H1 (cell line): ENCODE results near the gene IDH2. TPM values are rescaled to one million over a fixed set of nuclear protein-coding genes. Genes with fewer than 3 reads are reported as not detected.

Experiments used
- ASH2L ChIP-seq: fragments of 200-600, 300-600 bp; sonication (generic); IDR thresholded peaks from one replicate; pipeline ENCODE4 v1.7.1; 2017; ENCODE audit warnings: low read length
- BRCA1 ChIP-seq: IDR thresholded peaks from 2 replicates; pipeline ENCODE4 v1.6.1; 2012; ENCODE audit warnings: low read depth, low read length, improper control_type of control experiment
- KDM4A ChIP-seq: IDR thresholded peaks from one replicate; pipeline ENCODE4 v1.7.1; 2012; ENCODE audit warnings: low read depth, mild to moderate bottlenecking, moderate library complexity, low read length, inconsistent platforms; ENCODE audit not compliant: severe bottlenecking
- PHF8 ChIP-seq: fragments of 200-600 bp; sonication (generic); conservative IDR thresholded peaks from 2 replicates; pipeline ENCODE4 v1.7.1; 2012; ENCODE audit warnings: low read depth, mild to moderate bottlenecking, inconsistent platforms, low read length, moderate library complexity
- RNF2 ChIP-seq: fragments of 200-900, 300-1000 bp; sonication (generic); IDR thresholded peaks from 2 replicates; pipeline ENCODE4 v1.7.1; 2016; ENCODE audit warnings: borderline replicate concordance, low read depth, mild to moderate bottlenecking, antibody characterized with exemption, low read length; ENCODE audit not compliant: poor library complexity, severe bottlenecking; ENCODE audit errors: missing control alignments
- SIRT6 ChIP-seq: IDR thresholded peaks from one replicate; pipeline ENCODE4 v1.7.1; 2012; ENCODE audit warnings: low read length, inconsistent platforms
- SP2 ChIP-seq: IDR thresholded peaks from 2 replicates; pipeline ENCODE4 v1.6.1; 2012; ENCODE audit warnings: mild to moderate bottlenecking, low read length, inconsistent platforms
- polyA plus RNA-seq, 7 experiments: library from polyadenylated mRNA; depleted of rRNA in 3 of 7; stranded (reverse) in 5 of 7; unstranded in 2 of 7; fragments of >200 nt in 5 of 7; fragments of 200-250 nt in 2 of 7; gene quantifications; 1 replicate in 5 of 7; 2 replicates in 1 of 7; 4 replicates in 1 of 7; pipeline versions ENCODE4 v1.2.1 to v1.2.3, GENCODE V29; 2011 to 2013; ENCODE audit warnings: missing spikeins in 2 of 7, mixed read lengths in 2 of 7
- total RNA-seq: library from RNA; stranded (reverse); fragmentation: NEBNext Ultra II Directional; extraction: Animal tissue kit (Norgen Biotek cat#: 25700); gene quantifications from 2 replicates; pipeline ENCODE4 v1.2.1, GENCODE V29; 2021

IDH2 gene
- total and polyA plus RNA-seq, 2 of the 8 experiments (the other 6 are each of a cell fraction or from before 2014, with no cell fraction given): 64.2 to 84.6 TPM

GRCh38 chr15:90097475-90097874, 4.8 kb downstream of the IDH2 start (continued):
- TF ChIP-seq KDM4A (no peak), PHF8 (no peak), RNF2 (no peak), BRCA1 (no peak), SP2 (no peak), SIRT6 (no peak), ASH2L (no peak)
